Activated CD4-positive, alpha-beta memory T cell treated with anti-CD3 and anti-CD28 coated beads, Interleukin-2, amount 10 ng/mL, durations not matched to agents 7 days and 5 days (primary cell): ENCODE measurements around the gene PDE9A. TPM values are rescaled to one million over a fixed set of nuclear protein-coding genes. Genes with fewer than 3 reads are reported as not detected.

Source experiments
- CTCF ChIA-PET: fragments of 350-600 bp; sonication (Branson Sonifier 250); formaldehyde crosslinking; loops from one replicate; lab custom pipeline; 2021; ENCODE audit warnings: antibody characterized with exemption, inconsistent platforms; lab: Charles Lee
- POLR2A ChIA-PET: fragments of 350-600 bp; sonication (Branson Sonifier 250); formaldehyde crosslinking; loops from one replicate; lab custom pipeline; 2021; ENCODE audit warnings: antibody characterized with exemption; lab: Charles Lee
- DNase-seq: peaks from one replicate; pipeline ENCODE4 v3.0.0-alpha.2; 2020
- H3K27ac Mint-ChIP-seq: one replicate; pipeline ENCODE4 v1.8.0; 2021; ENCODE audit warnings: mild to moderate bottlenecking, mixed read lengths
- H3K27me3 Mint-ChIP-seq: one replicate; pipeline ENCODE4 v1.8.0; 2021; ENCODE audit warnings: mixed read lengths
- H3K36me3 Mint-ChIP-seq: one replicate; pipeline ENCODE4 v1.8.0; 2021; ENCODE audit warnings: low read depth, mixed read lengths
- H3K4me1 Mint-ChIP-seq: one replicate; pipeline ENCODE4 v1.8.0; 2021; ENCODE audit warnings: mixed read lengths
- H3K4me3 Mint-ChIP-seq: one replicate; pipeline ENCODE4 v1.8.0; 2021; ENCODE audit warnings: mild to moderate bottlenecking, mixed read lengths
- H3K9me3 Mint-ChIP-seq: one replicate; pipeline ENCODE4 v1.8.0; 2021; ENCODE audit warnings: mixed read lengths
- total RNA-seq, 2 experiments: library from RNA; stranded (reverse); gene quantifications; one replicate each; pipeline ENCODE4 v1.2.3, GENCODE V29; 2021

PDE9A gene
- total RNA-seq, 2 experiments from 2014 or later: 13.9 to 14.3 TPM

- Mint-ChIP-seq H3K27ac (no peak overlapping the region), H3K36me3 (no peaks in the 10 kb centered on the region), H3K4me3 (no peak overlapping the region), H3K27me3 (no peaks in the 10 kb centered on the region), H3K4me1 (no peaks in the 10 kb centered on the region), H3K9me3 (no peaks in the 10 kb centered on the region)
- ChIA-PET CTCF (no interaction called here), POLR2A (no interaction called here)
- DNase-seq: no peak
Measured at GRCh38 chr21:42756580-42757250, 103.3 kb downstream of the PDE9A start.

- POLR2A ChIA-PET: no interaction called here
- H3K27ac Mint-ChIP-seq: no peak overlapping the region
Measured at GRCh38 chr21:42757422-42757821, 104.0 kb downstream of the PDE9A start.

GRCh38 chr21:42757826-42758655 lies 104.6 kb downstream of the PDE9A start:
- H3K4me1 Mint-ChIP-seq: no peaks in the 10 kb centered on the region
- no peaks in the 10 kb centered on the region for H3K27me3 Mint-ChIP-seq
- H3K36me3 Mint-ChIP-seq: no peaks in the 10 kb centered on the region
- DNase-seq: no peak
- POLR2A ChIA-PET: no interaction called here
- H3K9me3 Mint-ChIP-seq: no peaks in the 10 kb centered on the region
- CTCF ChIA-PET: no interaction called here
- no peak overlapping the region for H3K4me3 Mint-ChIP-seq
- no peak overlapping the region for H3K27ac Mint-ChIP-seq

More at GRCh38 chr21:42757422-42757821, 104.0 kb downstream of the PDE9A start:
- Mint-ChIP-seq H3K9me3 (no peaks in the 10 kb centered on the region), H3K4me1 (no peaks in the 10 kb centered on the region), H3K36me3 (no peaks in the 10 kb centered on the region), H3K27me3 (no peaks in the 10 kb centered on the region), H3K4me3 (no peak overlapping the region)
- DNase-seq: no peak
- CTCF ChIA-PET: no interaction called here

- H3K9me3 Mint-ChIP-seq: no peaks in the 10 kb centered on the region
- no peak overlapping the region for H3K27ac Mint-ChIP-seq
- DNase-seq: no peak
- H3K4me1 Mint-ChIP-seq: no peaks in the 10 kb centered on the region
- CTCF ChIA-PET: no interaction called here
- no peak overlapping the region for H3K4me3 Mint-ChIP-seq
- POLR2A ChIA-PET: no interaction called here
- no peaks in the 10 kb centered on the region for H3K27me3 Mint-ChIP-seq
- H3K36me3 Mint-ChIP-seq: no peaks in the 10 kb centered on the region
Measured at GRCh38 chr21:42758721-42759593, 105.5 kb downstream of the PDE9A start.

GRCh38 chr21:42759594-42759927 lies 106.1 kb downstream of the PDE9A start:
- CTCF ChIA-PET: no interaction called here
- DNase-seq: no peak
- Mint-ChIP-seq H3K9me3 (no peaks in the 10 kb centered on the region), H3K36me3 (no peaks in the 10 kb centered on the region), H3K27ac (no peak overlapping the region), H3K4me1 (no peaks in the 10 kb centered on the region), H3K4me3 (no peak overlapping the region), H3K27me3 (no peaks in the 10 kb centered on the region)
- POLR2A ChIA-PET: no interaction called here

- Mint-ChIP-seq H3K27me3 (no peaks in the 10 kb centered on the region), H3K27ac (no peak overlapping the region), H3K4me3 (no peak overlapping the region), H3K4me1 (no peaks in the 10 kb centered on the region), H3K9me3 (no peaks in the 10 kb centered on the region), H3K36me3 (no peaks in the 10 kb centered on the region)
- DNase-seq: no peak
- ChIA-PET POLR2A (no interaction called here), CTCF (no interaction called here)
Measured at GRCh38 chr21:42760361-42760950, 107.0 kb downstream of the PDE9A start.

- POLR2A ChIA-PET: no interaction called here
- CTCF ChIA-PET: no interaction called here
- Mint-ChIP-seq H3K27ac (no peak overlapping the region), H3K9me3 (no peaks in the 10 kb centered on the region), H3K4me1 (no peaks in the 10 kb centered on the region), H3K36me3 (no peaks in the 10 kb centered on the region), H3K27me3 (no peaks in the 10 kb centered on the region), H3K4me3 (no peak overlapping the region)
- no peak for DNase-seq
Measured at GRCh38 chr21:42760951-42761751, 107.7 kb downstream of the PDE9A start.

GRCh38 chr21:42761776-42762335 lies 108.4 kb downstream of the PDE9A start:
- CTCF ChIA-PET: no interaction called here
- Mint-ChIP-seq H3K27me3 (no peaks in the 10 kb centered on the region), H3K9me3 (no peaks in the 10 kb centered on the region), H3K4me3 (no peak overlapping the region), H3K27ac (no peak overlapping the region), H3K36me3 (no peaks in the 10 kb centered on the region), H3K4me1 (no peaks in the 10 kb centered on the region)
- DNase-seq: no peak
- POLR2A ChIA-PET: no interaction called here

- ChIA-PET CTCF (no interaction called here), POLR2A (no interaction called here)
- Mint-ChIP-seq H3K9me3 (no peaks in the 10 kb centered on the region), H3K36me3 (no peaks in the 10 kb centered on the region), H3K4me3 (no peak overlapping the region), H3K4me1 (no peaks in the 10 kb centered on the region), H3K27me3 (no peaks in the 10 kb centered on the region), H3K27ac (no peak overlapping the region)
- DNase-seq: no peak
Measured at GRCh38 chr21:42763581-42764442, 110.4 kb downstream of the PDE9A start.

- CTCF ChIA-PET: no interaction called here
- no peak for DNase-seq
- H3K27me3 Mint-ChIP-seq: no peaks in the 10 kb centered on the region
- no peaks in the 10 kb centered on the region for H3K4me1 Mint-ChIP-seq
- H3K36me3 Mint-ChIP-seq: peaks cover 6% of the 10 kb centered on the region
- H3K9me3 Mint-ChIP-seq: no peaks in the 10 kb centered on the region
- no peak overlapping the region for H3K4me3 Mint-ChIP-seq
- H3K27ac Mint-ChIP-seq: no peak overlapping the region
- POLR2A ChIA-PET: no interaction called here
Measured at GRCh38 chr21:42764443-42764760, 111.0 kb downstream of the PDE9A start.

- CTCF ChIA-PET: no interaction called here
- no peak overlapping the region for H3K27ac Mint-ChIP-seq
Measured at GRCh38 chr21:42764883-42765282, 111.5 kb downstream of the PDE9A start.

GRCh38 chr21:42765656-42766055 lies 112.2 kb downstream of the PDE9A start:
- no peaks in the 10 kb centered on the region for H3K9me3 Mint-ChIP-seq
- POLR2A ChIA-PET: no interaction called here
- CTCF ChIA-PET: no interaction called here
- no peak overlapping the region for H3K27ac Mint-ChIP-seq
- DNase-seq: no peak
- H3K27me3 Mint-ChIP-seq: no peaks in the 10 kb centered on the region
- no peaks in the 10 kb centered on the region for H3K4me1 Mint-ChIP-seq
- H3K4me3 Mint-ChIP-seq: no peak overlapping the region
- peaks cover 6% of the 10 kb centered on the region for H3K36me3 Mint-ChIP-seq

More at GRCh38 chr21:42764883-42765282, 111.5 kb downstream of the PDE9A start:
- DNase-seq: no peak
- Mint-ChIP-seq H3K36me3 (peaks cover 6% of the 10 kb centered on the region), H3K4me1 (no peaks in the 10 kb centered on the region), H3K4me3 (no peak overlapping the region), H3K27me3 (no peaks in the 10 kb centered on the region), H3K9me3 (no peaks in the 10 kb centered on the region)
- POLR2A ChIA-PET: no interaction called here
